ENCODE measurements around the gene ZNF148. TPM values are rescaled to one million over a fixed set of nuclear protein-coding genes. Genes with fewer than 3 reads are reported as not detected.

ZNF148 gene, protein sequence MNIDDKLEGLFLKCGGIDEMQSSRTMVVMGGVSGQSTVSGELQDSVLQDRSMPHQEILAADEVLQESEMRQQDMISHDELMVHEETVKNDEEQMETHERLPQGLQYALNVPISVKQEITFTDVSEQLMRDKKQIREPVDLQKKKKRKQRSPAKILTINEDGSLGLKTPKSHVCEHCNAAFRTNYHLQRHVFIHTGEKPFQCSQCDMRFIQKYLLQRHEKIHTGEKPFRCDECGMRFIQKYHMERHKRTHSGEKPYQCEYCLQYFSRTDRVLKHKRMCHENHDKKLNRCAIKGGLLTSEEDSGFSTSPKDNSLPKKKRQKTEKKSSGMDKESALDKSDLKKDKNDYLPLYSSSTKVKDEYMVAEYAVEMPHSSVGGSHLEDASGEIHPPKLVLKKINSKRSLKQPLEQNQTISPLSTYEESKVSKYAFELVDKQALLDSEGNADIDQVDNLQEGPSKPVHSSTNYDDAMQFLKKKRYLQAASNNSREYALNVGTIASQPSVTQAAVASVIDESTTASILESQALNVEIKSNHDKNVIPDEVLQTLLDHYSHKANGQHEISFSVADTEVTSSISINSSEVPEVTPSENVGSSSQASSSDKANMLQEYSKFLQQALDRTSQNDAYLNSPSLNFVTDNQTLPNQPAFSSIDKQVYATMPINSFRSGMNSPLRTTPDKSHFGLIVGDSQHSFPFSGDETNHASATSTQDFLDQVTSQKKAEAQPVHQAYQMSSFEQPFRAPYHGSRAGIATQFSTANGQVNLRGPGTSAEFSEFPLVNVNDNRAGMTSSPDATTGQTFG
- total RNA-seq = 16.4 and 40.3 TPM in 2 replicates

DNA sequence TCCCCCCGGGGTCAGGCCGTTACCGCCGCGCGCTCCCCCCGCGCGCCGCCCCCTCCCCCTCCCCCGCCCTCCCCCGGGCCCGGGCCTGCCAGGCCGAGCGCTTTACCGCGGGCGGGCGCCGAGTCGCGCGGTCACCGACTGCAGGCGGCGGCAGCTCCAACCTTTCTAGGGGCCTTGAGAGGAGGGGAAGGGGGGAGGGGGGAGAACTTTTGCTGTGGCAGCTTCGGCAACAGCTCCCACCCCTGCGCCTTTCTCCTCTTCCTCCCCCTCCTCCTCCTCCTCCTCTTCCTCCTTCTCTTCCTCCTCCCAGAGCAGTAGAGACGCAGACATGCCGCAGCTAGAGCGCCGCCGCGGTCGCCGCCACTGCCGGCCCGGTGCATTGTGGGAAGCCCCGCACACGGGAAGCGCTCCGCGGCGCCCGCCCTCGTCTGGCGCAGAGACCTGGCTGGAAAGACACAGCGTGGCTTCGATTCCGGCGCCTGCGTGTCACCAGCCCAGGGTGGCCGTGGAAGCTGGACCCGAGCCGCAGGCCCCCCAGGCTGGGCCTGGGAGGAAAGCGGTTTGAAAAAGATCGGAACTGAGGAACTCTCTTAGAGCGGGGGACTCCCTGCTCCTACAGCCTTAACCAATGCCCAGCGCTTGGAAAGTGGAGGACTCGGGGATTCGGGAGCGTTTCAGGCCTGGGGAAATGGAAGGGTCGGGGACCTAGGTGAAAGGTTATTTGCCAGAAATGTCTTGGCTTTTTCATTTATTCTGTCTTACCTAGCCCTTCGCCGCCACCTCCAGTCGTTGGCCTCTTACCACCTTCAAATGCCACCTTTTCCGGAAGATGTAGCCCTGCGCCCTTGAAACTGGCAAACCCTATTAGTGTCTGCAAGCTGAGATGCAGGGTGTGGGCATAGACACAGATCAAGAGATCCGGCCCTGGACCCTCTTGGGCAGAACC lies at the start of gene ZNF148:
TSS of gene ZNF148 (minus strand) at position 330 of the 946 bp plus-strand sequence. CDS start 61,685 bp downstream, outside the sequence.

DNA sequence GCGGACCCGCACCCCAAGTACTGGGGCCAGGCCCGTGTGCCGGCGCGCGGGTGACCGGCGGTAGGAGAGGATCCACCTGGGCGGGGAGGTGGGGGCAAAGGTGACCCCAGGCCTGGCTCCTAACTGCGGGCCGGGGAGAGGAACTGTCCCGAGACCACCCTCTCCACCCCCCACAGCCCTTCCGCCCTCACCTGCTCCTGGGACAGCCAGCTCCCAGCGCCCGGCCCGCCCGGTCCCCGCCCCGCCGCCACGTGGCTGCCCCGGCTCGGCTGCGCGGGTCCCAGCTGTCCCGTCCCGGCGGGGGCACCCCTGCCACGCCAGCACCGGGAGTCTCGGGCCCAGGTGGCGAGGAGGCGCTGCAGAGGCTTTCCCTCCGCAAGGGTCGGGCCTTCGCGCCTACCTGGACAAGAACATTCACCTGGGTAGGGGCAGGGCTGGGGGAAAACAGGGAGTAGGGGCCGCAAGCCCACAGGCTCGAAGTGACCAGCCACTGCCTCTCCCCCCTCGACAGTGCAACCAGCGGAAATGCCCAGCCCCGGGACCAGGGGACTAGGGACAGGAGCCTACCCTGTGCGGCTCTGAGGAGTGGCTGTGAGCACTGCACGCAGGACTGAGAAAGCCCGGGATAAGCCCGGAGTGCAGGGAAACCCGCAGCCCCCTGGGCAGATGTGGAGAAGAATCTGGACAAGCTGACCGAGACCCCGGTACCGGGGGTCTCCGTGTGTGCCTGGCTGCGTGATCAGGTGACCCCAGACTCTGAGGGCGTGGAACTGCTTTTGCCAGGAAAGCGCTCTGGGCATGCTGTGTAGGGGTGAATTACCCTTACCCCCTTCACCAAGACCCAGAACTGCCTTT lies 162.4 kb downstream of the ZNF148 start, which contains the start of gene SLC12A8:
TSS of gene SLC12A8 (minus strand) at position 240 of the 855 bp plus-strand sequence. CDS start 1,399 bp downstream, outside the sequence.

Other genes with a start within 250 kb of the ZNF148 start
- 0.16 and 0.38 TPM in 2 replicates for gene SLC12A8, start 162.6 kb downstream of the ZNF148 start, total RNA-seq
- 34.3 and 63.8 TPM in 2 replicates for gene SNX4, start 144.9 kb upstream of the ZNF148 start, total RNA-seq
- 7.6 and 12.3 TPM in 2 replicates for gene OSBPL11, start 220.2 kb upstream of the ZNF148 start, total RNA-seq

Measured in bladder microvascular endothelial cell (primary cell).